Measurements from ENCODE around the gene AMELX. TPM values are rescaled to one million over a fixed set of nuclear protein-coding genes. Genes with fewer than 3 reads are reported as not detected.

The AMELX gene
- total RNA-seq (2014; rRNA removed; shearing (Covaris generic)) = not detected in 2 replicates
- not detected in 2 replicates for polyA plus RNA-seq (2014; cell fraction: nucleus; rRNA removed)

GRCh38 chrX:11293113-11293512 lies at the start of gene AMELX:
Gene AMELX, plus strand, starts transcription at chrX:11293413. Its CDS starts 1,376 bp downstream, at chrX:11294789.
- no peak for DNase-seq (ENCODE audit: extremely low read depth, low read depth)

GRCh38 chrX:11244636-11245035 lies 48.6 kb upstream of the AMELX start:
- DNase-seq (ENCODE audit: extremely low read depth, low read depth) = no peak

- no peak for DNase-seq (ENCODE audit: extremely low read depth, low read depth)
Observed at GRCh38 chrX:11254417-11255109, 38.6 kb upstream of the AMELX start.

- DNase-seq (ENCODE audit: extremely low read depth, low read depth) = no peak
Observed at GRCh38 chrX:11257290-11257689, 35.9 kb upstream of the AMELX start.

GRCh38 chrX:11257711-11258110 lies 35.5 kb upstream of the AMELX start:
- no peak for DNase-seq (ENCODE audit: extremely low read depth, low read depth)

GRCh38 chrX:11259437-11259836 lies 33.8 kb upstream of the AMELX start:
- DNase-seq (ENCODE audit: extremely low read depth, low read depth) = no peak

- no peak for DNase-seq (ENCODE audit: extremely low read depth, low read depth)
Observed at GRCh38 chrX:11261260-11261659, 32.0 kb upstream of the AMELX start.

- no peak for DNase-seq (ENCODE audit: extremely low read depth, low read depth)
Observed at GRCh38 chrX:11264925-11265324, 28.3 kb upstream of the AMELX start.

- DNase-seq (ENCODE audit: extremely low read depth, low read depth) = no peak
Observed at GRCh38 chrX:11265352-11265751, 27.9 kb upstream of the AMELX start.

- no peak for DNase-seq (ENCODE audit: extremely low read depth, low read depth)
Observed at GRCh38 chrX:11266573-11267003, 26.6 kb upstream of the AMELX start.

- no peak for DNase-seq (ENCODE audit: extremely low read depth, low read depth)
Observed at GRCh38 chrX:11267425-11267824, 25.8 kb upstream of the AMELX start.

GRCh38 chrX:11269006-11269405 lies 24.2 kb upstream of the AMELX start:
- no peak for DNase-seq (ENCODE audit: extremely low read depth, low read depth)

GRCh38 chrX:11269996-11270395 lies 23.2 kb upstream of the AMELX start:
- no peak for DNase-seq (ENCODE audit: extremely low read depth, low read depth)

GRCh38 chrX:11272290-11272689 lies 20.9 kb upstream of the AMELX start:
- DNase-seq (ENCODE audit: extremely low read depth, low read depth) = no peak

- no peak for DNase-seq (ENCODE audit: extremely low read depth, low read depth)
Observed at GRCh38 chrX:11272863-11273262, 20.4 kb upstream of the AMELX start.

GRCh38 chrX:11273544-11273943 lies 19.7 kb upstream of the AMELX start:
- DNase-seq (ENCODE audit: extremely low read depth, low read depth) = no peak

GRCh38 chrX:11282043-11282442 lies 11.2 kb upstream of the AMELX start:
- DNase-seq (ENCODE audit: extremely low read depth, low read depth) = no peak

- no peak for DNase-seq (ENCODE audit: extremely low read depth, low read depth)
Observed at GRCh38 chrX:11285651-11286050, 7.6 kb upstream of the AMELX start.

GRCh38 chrX:11287505-11287904 lies 5.7 kb upstream of the AMELX start:
- DNase-seq (ENCODE audit: extremely low read depth, low read depth) = no peak

GRCh38 chrX:11290416-11291102 lies 2.7 kb upstream of the AMELX start:
- no peak for DNase-seq (ENCODE audit: extremely low read depth, low read depth)

GRCh38 chrX:11296051-11296450 lies 2.8 kb downstream of the AMELX start:
- DNase-seq (ENCODE audit: extremely low read depth, low read depth) = no peak

GRCh38 chrX:11298600-11298999 lies 5.4 kb downstream of the AMELX start:
- no peak for DNase-seq (ENCODE audit: extremely low read depth, low read depth)

Measured in NCI-H460 (cell line).